ENCODE results near the gene LILRA2. TPM values are rescaled to one million over a fixed set of nuclear protein-coding genes. Genes with fewer than 3 reads are reported as not detected.

Gene LILRA2
- total RNA-seq, 1 donor from 2014 or later, result not detected

DNA sequence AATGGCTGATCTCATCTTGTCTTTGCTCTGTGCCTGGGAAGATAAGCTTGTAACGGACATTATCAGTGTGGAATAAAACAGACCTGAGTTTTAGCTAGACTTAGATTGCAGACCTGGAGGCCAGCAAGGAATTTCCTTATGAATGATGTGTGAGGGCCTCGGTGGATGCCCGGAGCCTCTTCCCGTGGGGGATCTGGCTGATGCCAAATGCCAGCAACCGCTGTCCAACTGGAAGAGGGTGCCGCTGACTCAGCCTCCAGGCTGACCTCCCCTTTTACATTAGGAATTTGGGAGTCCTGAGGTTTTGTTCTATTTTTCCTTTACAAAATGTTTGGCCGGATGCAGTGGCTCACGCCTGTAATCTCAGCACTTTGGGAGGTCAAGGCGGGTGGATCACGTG lies 19.6 kb upstream of the LILRA2 start:
- Mint-ChIP-seq H3K4me1 (ENCODE audit: low read depth, unreplicated experiment) (no peaks in the 10 kb centered on the region), H3K9me3 (ENCODE audit: unreplicated experiment) (peaks cover 2% of the 10 kb centered on the region), H3K27ac (ENCODE audit: unreplicated experiment) (no peak overlapping the region), H3K27me3 (ENCODE audit: unreplicated experiment) (peaks cover 2% of the 10 kb centered on the region), H3K36me3 (ENCODE audit: unreplicated experiment) (peaks cover 5% of the 10 kb centered on the region), H3K4me3 (ENCODE audit: unreplicated experiment) (no peak overlapping the region)
- TF ChIP-seq, protein P1, sequence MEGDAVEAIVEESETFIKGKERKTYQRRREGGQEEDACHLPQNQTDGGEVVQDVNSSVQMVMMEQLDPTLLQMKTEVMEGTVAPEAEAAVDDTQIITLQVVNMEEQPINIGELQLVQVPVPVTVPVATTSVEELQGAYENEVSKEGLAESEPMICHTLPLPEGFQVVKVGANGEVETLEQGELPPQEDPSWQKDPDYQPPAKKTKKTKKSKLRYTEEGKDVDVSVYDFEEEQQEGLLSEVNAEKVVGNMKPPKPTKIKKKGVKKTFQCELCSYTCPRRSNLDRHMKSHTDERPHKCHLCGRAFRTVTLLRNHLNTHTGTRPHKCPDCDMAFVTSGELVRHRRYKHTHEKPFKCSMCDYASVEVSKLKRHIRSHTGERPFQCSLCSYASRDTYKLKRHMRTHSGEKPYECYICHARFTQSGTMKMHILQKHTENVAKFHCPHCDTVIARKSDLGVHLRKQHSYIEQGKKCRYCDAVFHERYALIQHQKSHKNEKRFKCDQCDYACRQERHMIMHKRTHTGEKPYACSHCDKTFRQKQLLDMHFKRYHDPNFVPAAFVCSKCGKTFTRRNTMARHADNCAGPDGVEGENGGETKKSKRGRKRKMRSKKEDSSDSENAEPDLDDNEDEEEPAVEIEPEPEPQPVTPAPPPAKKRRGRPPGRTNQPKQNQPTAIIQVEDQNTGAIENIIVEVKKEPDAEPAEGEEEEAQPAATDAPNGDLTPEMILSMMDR (IDR thresholded peaks at IDR 0.05; ENCODE audit: partially characterized antibody, unreplicated experiment), result no peak
- DNase-seq, result no peak

DNA sequence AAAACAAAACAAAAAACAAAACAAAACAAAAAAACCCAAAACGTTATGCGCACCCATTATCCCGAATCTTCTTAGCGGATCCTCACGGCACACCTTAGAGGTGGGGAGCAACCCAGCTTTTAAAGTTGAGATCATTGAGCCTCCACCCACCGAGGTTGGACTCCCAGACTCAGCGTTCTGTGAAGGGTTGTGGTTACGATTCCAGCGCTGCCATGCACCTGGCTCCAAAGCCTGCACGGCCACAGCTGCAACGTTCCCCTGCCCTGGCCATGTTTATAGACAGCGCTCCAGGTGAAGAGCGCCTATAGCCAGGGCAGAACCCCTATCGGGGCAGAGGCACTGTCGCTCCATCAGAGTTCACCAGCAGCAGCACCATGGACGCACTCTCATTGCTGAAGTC lies 18.7 kb upstream of the LILRA2 start:
- no peak for DNase-seq
- peaks cover 5% of the 10 kb centered on the region for H3K36me3 Mint-ChIP-seq (ENCODE audit: unreplicated experiment)
- TF ChIP-seq, protein P1 (IDR thresholded peaks at IDR 0.05; ENCODE audit: partially characterized antibody, unreplicated experiment), result no peak
- H3K4me1 Mint-ChIP-seq (ENCODE audit: low read depth, unreplicated experiment), result no peaks in the 10 kb centered on the region
- H3K9me3 Mint-ChIP-seq (ENCODE audit: unreplicated experiment), result peaks cover 2% of the 10 kb centered on the region
- no peak overlapping the region for H3K4me3 Mint-ChIP-seq (ENCODE audit: unreplicated experiment)
- peaks cover 2% of the 10 kb centered on the region for H3K27me3 Mint-ChIP-seq (ENCODE audit: unreplicated experiment)
- no peak overlapping the region for H3K27ac Mint-ChIP-seq (ENCODE audit: unreplicated experiment)

DNA sequence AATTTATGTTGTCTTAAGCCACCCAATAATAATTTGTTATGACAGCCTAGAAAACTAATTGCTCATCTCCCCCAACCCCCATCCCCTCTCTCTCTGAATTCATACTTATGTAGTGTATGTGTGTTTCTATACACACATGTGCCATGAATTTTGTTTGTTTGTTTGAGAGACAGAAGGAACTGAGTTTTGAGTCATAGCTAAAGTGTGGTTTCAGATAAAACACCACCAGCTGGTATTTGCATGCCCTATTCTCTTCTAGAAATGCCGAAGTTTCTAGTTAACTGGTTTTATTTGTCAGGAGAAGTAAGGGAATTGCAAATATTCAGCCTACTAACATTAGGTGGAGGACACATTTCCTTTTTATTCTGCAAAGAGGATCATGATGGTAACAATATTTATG lies 17.4 kb upstream of the LILRA2 start:
- no peak for DNase-seq
- no peak overlapping the region for H3K4me3 Mint-ChIP-seq (ENCODE audit: unreplicated experiment)
- H3K4me1 Mint-ChIP-seq (ENCODE audit: low read depth, unreplicated experiment), result no peaks in the 10 kb centered on the region
- H3K36me3 Mint-ChIP-seq (ENCODE audit: unreplicated experiment), result peaks cover 5% of the 10 kb centered on the region
- peaks cover 2% of the 10 kb centered on the region for H3K9me3 Mint-ChIP-seq (ENCODE audit: unreplicated experiment)
- peaks cover 2% of the 10 kb centered on the region for H3K27me3 Mint-ChIP-seq (ENCODE audit: unreplicated experiment)
- TF ChIP-seq, protein P1 (IDR thresholded peaks at IDR 0.05; ENCODE audit: partially characterized antibody, unreplicated experiment), result no peak
- H3K27ac Mint-ChIP-seq (ENCODE audit: unreplicated experiment), result no peak overlapping the region

DNA sequence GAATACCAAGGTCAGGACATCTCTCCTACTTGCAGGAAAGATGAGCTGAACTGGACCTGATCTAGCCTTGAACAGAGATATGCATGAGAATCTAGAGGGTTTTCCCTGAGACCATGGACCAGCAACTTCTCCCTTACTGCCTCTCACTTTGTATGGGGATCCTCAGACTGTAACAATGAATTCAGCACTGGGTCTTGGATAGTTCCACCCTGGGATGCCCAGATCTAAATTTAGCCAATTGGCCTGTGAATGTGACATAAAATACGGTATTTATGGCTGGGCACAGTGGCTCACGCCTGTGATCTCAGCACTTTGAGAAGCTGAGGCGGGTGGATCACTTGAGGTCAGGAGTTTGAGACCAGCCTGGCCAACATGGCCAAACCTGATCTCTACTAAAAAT lies 15.3 kb upstream of the LILRA2 start:
- H3K4me3 Mint-ChIP-seq (ENCODE audit: unreplicated experiment), result no peak overlapping the region
- H3K27me3 Mint-ChIP-seq (ENCODE audit: unreplicated experiment), result no peaks in the 10 kb centered on the region
- H3K4me1 Mint-ChIP-seq (ENCODE audit: low read depth, unreplicated experiment), result no peaks in the 10 kb centered on the region
- no peaks in the 10 kb centered on the region for H3K36me3 Mint-ChIP-seq (ENCODE audit: unreplicated experiment)
- H3K9me3 Mint-ChIP-seq (ENCODE audit: unreplicated experiment), result peaks cover 2% of the 10 kb centered on the region
- no peak overlapping the region for H3K27ac Mint-ChIP-seq (ENCODE audit: unreplicated experiment)
- no peak for DNase-seq
- TF ChIP-seq, protein P1 (IDR thresholded peaks at IDR 0.05; ENCODE audit: partially characterized antibody, unreplicated experiment), result no peak

DNA sequence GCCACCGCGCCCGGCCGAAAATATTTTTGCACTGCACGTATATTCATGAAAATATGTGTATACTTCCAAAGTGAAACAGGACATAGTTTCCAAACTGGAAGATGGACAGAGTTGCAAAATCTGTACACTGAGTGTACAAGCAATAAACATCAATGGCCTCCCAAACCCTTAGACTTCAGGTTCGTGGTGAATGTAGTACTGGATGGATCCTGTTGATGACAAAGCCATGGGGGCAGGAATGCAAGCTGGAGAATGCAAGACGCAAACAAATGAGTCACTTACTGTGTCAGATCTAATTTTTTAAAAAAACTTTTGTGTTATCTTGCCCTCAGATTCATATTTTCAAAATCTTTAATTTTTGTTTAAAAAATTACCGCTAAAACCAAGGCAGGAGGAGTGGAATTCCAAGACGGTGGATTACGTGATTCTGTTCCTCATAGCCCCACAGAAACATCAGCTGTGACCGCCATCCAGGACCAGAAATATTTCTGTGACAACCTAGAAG lies 12.7 kb upstream of the LILRA2 start:
- no peak overlapping the region for H3K27ac Mint-ChIP-seq (ENCODE audit: unreplicated experiment)
- no peak overlapping the region for H3K4me3 Mint-ChIP-seq (ENCODE audit: unreplicated experiment)
- TF ChIP-seq, protein P1 (IDR thresholded peaks at IDR 0.05; ENCODE audit: partially characterized antibody, unreplicated experiment), result no peak
- no peaks in the 10 kb centered on the region for H3K36me3 Mint-ChIP-seq (ENCODE audit: unreplicated experiment)
- H3K9me3 Mint-ChIP-seq (ENCODE audit: unreplicated experiment), result peaks cover 2% of the 10 kb centered on the region
- no peaks in the 10 kb centered on the region for H3K4me1 Mint-ChIP-seq (ENCODE audit: low read depth, unreplicated experiment)
- DNase-seq, result no peak
- no peaks in the 10 kb centered on the region for H3K27me3 Mint-ChIP-seq (ENCODE audit: unreplicated experiment)
